Left lung (tissue), 10 donors: ENCODE data around the gene SPATA7. TPM values are rescaled to one million over a fixed set of nuclear protein-coding genes. Genes with fewer than 3 reads are reported as not detected.

Source experiments
- ATAC-seq: fragments of 200-7000 bp; cut with Tn5 transposase; one replicate; pipeline ENCODE4 v1.9.1; 2020; ENCODE audit warnings: moderate library complexity
- DNase-seq, 4 donors: peaks; one replicate each; pipeline ENCODE4 v3.0.0-alpha.2; 2013 to 2020
- H3K27ac ChIP-seq, 2 donors: fragments of 200-600 bp; sonication (generic) in 1 of 2; one replicate each; pipeline versions ENCODE4 v1.5.0 to v1.8.0; 2020 to 2021
- H3K27me3 ChIP-seq, 2 donors: fragments of 200-600 bp; sonication (generic) in 1 of 2; one replicate each; pipeline versions ENCODE4 v1.5.0 to v1.8.0; 2020 to 2021
- H3K36me3 ChIP-seq, 2 donors: fragments of 200-600 bp; sonication (generic) in 1 of 2; one replicate each; pipeline versions ENCODE4 v1.5.0 to v1.8.0; 2020 to 2021
- H3K4me1 ChIP-seq, 2 donors: fragments of 200-600 bp; one replicate each; pipeline ENCODE4 v1.8.0; 2021
- H3K4me3 ChIP-seq, 2 donors: fragments of 200-600 bp; sonication (generic) in 1 of 2; one replicate each; pipeline versions ENCODE4 v1.5.0 to v1.8.0; 2020 to 2021; ENCODE audit warnings: mild to moderate bottlenecking in 1 of 2
- H3K9me3 ChIP-seq, 2 donors: fragments of 200-600 bp; sonication (generic) in 1 of 2; one replicate each; pipeline versions ENCODE4 v1.5.0 to v1.8.0; 2020 to 2021
- intact Hi-C, 2 donors: fragments of 100-400 bp; cut with DNase I; formaldehyde crosslinking; loops; one replicate each; pipeline versions ENCODE4 v1.11.2 to v1.14.2; 2022
- polyA plus RNA-seq, 6 donors: library from polyadenylated mRNA; unstranded; fragments of 120-200 nt; gene quantifications; one replicate each; pipeline ENCODE4 v1.2.1, GENCODE V29; 2013; ENCODE audit not compliant: insufficient read length in 6 of 6
- total RNA-seq, 2 donors: library from RNA; stranded (reverse); fragmentation: NEBNext Ultra II Directional; extraction: Animal tissue kit (Norgen Biotek cat#: 25700); gene quantifications; one replicate each; pipeline ENCODE4 v1.2.1, GENCODE V29; 2021
- TF ChIP-seq, protein P1 (sequence below), 2 donors: fragments of 200-600 bp; sonication (generic) in 1 of 2; IDR thresholded peaks; one replicate each; pipeline versions ENCODE4 v1.5.0 to v1.8.0; 2021; ENCODE audit warnings: antibody characterized with exemption in 2 of 2
- donor health status: DM: no; HTN: yes; CAD: no.
- donor health status: DM: no; HTN: no; CAD: no.

Gene SPATA7
- total and polyA plus RNA-seq, 8 donors: 8.9 to 31.4 (median 23.3) TPM

DNA sequence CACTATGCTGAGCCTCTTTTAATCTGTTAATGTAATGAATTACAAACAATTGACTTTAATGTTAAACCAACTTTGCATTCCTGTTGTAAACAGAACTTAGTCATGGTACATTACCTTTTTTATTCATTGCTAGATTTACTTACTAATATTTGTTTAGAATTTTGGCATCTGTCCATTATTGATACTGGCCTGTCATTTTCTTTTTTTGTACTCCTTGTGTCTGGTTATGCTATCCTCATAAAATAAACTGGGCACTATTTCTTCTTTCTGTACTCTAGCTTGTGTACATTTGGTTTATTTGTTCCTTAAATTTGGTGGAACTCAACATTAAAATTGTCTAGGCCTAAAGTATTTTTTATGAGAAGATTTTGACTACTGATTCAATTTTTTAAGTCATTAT is 32.1 kb downstream of the SPATA7 start:
- intact Hi-C loops: no loop called here
- H3K4me1 ChIP-seq: no peaks in the 10 kb centered on the region
- no peak overlapping the region for H3K4me3 ChIP-seq
- peaks cover 0 to 26% of the 10 kb centered on the region in 2 donors for H3K36me3 ChIP-seq
- H3K27me3 ChIP-seq: no peaks in the 10 kb centered on the region
- TF ChIP-seq, protein P1, sequence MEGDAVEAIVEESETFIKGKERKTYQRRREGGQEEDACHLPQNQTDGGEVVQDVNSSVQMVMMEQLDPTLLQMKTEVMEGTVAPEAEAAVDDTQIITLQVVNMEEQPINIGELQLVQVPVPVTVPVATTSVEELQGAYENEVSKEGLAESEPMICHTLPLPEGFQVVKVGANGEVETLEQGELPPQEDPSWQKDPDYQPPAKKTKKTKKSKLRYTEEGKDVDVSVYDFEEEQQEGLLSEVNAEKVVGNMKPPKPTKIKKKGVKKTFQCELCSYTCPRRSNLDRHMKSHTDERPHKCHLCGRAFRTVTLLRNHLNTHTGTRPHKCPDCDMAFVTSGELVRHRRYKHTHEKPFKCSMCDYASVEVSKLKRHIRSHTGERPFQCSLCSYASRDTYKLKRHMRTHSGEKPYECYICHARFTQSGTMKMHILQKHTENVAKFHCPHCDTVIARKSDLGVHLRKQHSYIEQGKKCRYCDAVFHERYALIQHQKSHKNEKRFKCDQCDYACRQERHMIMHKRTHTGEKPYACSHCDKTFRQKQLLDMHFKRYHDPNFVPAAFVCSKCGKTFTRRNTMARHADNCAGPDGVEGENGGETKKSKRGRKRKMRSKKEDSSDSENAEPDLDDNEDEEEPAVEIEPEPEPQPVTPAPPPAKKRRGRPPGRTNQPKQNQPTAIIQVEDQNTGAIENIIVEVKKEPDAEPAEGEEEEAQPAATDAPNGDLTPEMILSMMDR (IDR thresholded peaks at IDR 0.05): no peak
- H3K27ac ChIP-seq: no peak overlapping the region
- peaks cover 11 to 31% of the 10 kb centered on the region in 2 donors for H3K9me3 ChIP-seq
- DNase-seq: no peak
- ATAC-seq: no peak

DNA sequence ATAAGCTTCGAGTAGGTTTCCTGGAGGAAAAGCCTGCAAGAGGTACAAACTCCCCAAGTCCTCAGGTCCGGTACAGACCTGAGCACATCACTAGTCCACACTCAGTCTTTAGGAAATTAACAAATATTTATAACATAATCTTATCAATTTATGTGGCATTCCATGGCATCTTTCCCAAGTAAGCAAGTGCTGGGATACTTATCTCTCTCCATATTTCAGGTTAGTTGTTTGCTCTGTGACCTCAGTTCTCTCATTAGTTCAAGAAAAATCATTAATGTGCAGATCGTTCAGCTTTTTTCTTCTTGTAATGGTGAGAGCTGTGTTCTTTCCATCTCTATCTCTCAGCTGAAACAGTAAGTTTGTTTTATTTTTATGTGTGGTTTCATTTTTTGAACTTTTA is 34.7 kb downstream of the SPATA7 start:
- no peaks in the 10 kb centered on the region for H3K27me3 ChIP-seq
- H3K4me1 ChIP-seq: no peaks in the 10 kb centered on the region
- H3K4me3 ChIP-seq: no peak overlapping the region
- TF ChIP-seq, protein P1 (IDR thresholded peaks at IDR 0.05): no peak
- ATAC-seq (no peak), DNase-seq (no peak)
- H3K27ac ChIP-seq: no peak overlapping the region
- intact Hi-C loops: no loop called here
- H3K36me3 ChIP-seq: peaks cover 0 to 26% of the 10 kb centered on the region in 2 donors
- peaks cover 11 to 24% of the 10 kb centered on the region in 2 donors for H3K9me3 ChIP-seq

DNA sequence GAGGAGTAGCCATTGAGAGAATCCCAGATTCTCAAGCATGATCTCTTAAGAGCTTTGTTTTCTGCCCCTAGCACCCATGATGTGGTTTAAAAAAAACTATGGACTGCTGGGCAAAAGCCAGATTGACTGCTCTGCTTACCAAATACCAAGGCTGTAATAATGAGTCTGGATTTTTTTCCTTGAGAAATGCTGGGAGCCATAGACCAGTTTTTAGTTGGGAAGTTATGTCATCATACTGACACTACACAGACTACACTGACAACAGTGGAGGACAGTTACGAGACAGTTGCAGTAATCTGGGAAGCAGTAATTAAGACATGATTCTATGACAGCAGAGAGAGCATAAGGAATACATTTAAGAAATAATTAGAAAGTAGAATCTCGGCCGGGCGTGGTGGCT is 35.8 kb downstream of the SPATA7 start:
- TF ChIP-seq, protein P1 (IDR thresholded peaks at IDR 0.05): no peak
- no peaks in the 10 kb centered on the region for H3K27me3 ChIP-seq
- H3K36me3 ChIP-seq: peaks cover 0 to 19% of the 10 kb centered on the region in 2 donors
- ATAC-seq: no peak
- intact Hi-C loops: no loop called here
- DNase-seq: no peak
- no peak overlapping the region for H3K4me3 ChIP-seq
- no peak overlapping the region for H3K27ac ChIP-seq
- peaks cover 11 to 15% of the 10 kb centered on the region in 2 donors for H3K9me3 ChIP-seq
- no peaks in the 10 kb centered on the region for H3K4me1 ChIP-seq

DNA sequence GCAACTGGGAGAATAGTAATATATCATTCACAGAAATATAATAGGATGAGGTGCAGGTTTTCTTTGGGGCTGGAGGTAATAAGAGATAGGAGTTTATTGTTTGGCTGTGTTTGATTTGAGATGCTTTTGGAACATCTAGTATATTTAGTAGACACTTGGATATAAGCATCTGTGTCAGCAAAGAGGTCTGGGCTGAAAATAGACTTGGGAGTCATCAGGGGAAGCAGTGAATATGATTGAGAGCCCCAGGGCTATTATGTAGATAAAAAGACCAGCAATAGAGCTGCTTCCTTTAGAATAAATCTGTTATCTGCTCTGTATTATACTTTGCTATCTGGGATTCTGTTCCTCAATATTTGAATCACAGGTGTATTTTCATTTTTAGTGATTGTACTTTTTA is 36.6 kb downstream of the SPATA7 start:
- Histone ChIP-seq H3K36me3 (peaks cover 0 to 18% of the 10 kb centered on the region in 2 donors), H3K27me3 (no peaks in the 10 kb centered on the region), H3K4me1 (no peaks in the 10 kb centered on the region), H3K9me3 (peaks cover 11 to 15% of the 10 kb centered on the region in 2 donors), H3K27ac (no peak overlapping the region), H3K4me3 (no peak overlapping the region)
- DNase-seq (no peak), ATAC-seq (no peak)
- TF ChIP-seq, protein P1 (IDR thresholded peaks at IDR 0.05): no peak
- intact Hi-C loops: no loop called here

DNA sequence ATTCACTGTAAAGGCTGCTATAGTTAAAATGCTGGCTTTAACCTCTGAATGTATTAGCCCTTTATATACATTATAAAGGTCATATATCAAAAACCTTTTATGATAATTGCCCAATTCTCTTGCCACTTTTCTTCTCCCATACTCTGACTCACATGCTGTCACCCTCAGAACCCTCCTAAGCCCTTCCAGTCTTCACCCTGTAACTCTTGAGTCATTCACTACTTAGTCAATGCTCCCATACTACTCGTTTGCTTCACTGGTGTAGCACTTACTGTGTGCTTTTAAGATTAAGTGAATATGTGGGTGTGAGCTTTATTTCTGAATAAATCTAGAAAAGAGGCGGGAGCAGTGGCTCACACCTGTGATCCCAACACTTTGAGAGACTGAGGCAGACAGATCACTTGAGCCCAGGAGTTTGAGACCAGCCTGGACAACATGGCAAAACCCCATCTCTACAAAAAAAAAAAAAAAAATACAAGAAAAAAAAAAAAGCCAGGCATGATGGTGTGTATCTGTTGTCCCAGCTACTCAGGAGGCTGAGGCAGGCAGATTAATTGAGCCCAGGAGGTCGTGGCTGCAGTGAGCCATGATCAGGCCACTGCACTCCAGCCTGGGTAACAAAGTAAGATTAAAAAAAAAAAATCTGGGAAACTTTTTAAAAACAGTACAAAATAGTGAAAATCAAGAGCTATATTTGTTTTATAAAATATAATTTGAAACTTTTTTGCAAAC is 37.6 kb downstream of the SPATA7 start:
- intact Hi-C loops: no loop called here
- peaks cover 4 to 7% of the 10 kb centered on the region in 2 donors for H3K9me3 ChIP-seq
- ATAC-seq: peak; percentile 79
- H3K27ac ChIP-seq: no peak overlapping the region
- H3K36me3 ChIP-seq: peaks cover 0 to 7% of the 10 kb centered on the region in 2 donors
- TF ChIP-seq, protein P1 (IDR thresholded peaks at IDR 0.05): no peak
- H3K4me3 ChIP-seq: no peak overlapping the region
- no peaks in the 10 kb centered on the region for H3K4me1 ChIP-seq
- DNase-seq: no peak
- H3K27me3 ChIP-seq: no peaks in the 10 kb centered on the region
